WTC11 (cell line): ENCODE measurements around the gene RNF39. TPM values are rescaled to one million over a fixed set of nuclear protein-coding genes. Genes with fewer than 3 reads are reported as not detected.

Experiments used
- ATAC-seq: fragments of 200-7000 bp; cut with Tn5 transposase; 2 replicates; pipeline ENCODE4 v1.10.0; 2021; ENCODE audit warnings: mild to moderate bottlenecking, moderate library complexity
- CTCF ChIA-PET: fragments of 300-600 bp; sonication (Branson Sonifier 250); formaldehyde crosslinking; loops from one replicate; lab custom pipeline; 2021; ENCODE audit warnings: antibody characterized with exemption; lab: Charles Lee
- POLR2A ChIA-PET: fragments of 350-600 bp; sonication (Branson Sonifier 250); formaldehyde crosslinking; loops from one replicate; lab custom pipeline; 2021; ENCODE audit warnings: antibody characterized with exemption; lab: Charles Lee
- DNase-seq: peaks from one replicate; pipeline ENCODE4 v3.0.0; 2021; ENCODE audit warnings: low spot score
- H3K27ac Mint-ChIP-seq: 2 replicates; pipeline ENCODE4 v1.8.0; 2021; ENCODE audit warnings: mixed read lengths
- H3K27me3 Mint-ChIP-seq: 2 replicates; pipeline ENCODE4 v1.8.0; 2021; ENCODE audit warnings: low read depth, mild to moderate bottlenecking, moderate library complexity, mixed read lengths
- H3K36me3 Mint-ChIP-seq: 2 replicates; pipeline ENCODE4 v1.8.0; 2021; ENCODE audit warnings: mixed read lengths
- H3K4me1 Mint-ChIP-seq: 2 replicates; pipeline ENCODE4 v1.8.0; 2022; ENCODE audit warnings: mixed read lengths
- H3K4me3 Mint-ChIP-seq: 2 replicates; pipeline ENCODE4 v1.8.0; 2021; ENCODE audit warnings: mild to moderate bottlenecking, moderate library complexity, mixed read lengths
- H3K9me3 Mint-ChIP-seq: 2 replicates; pipeline ENCODE4 v1.8.0; 2021; ENCODE audit warnings: mixed read lengths
- ATF3 ChIP-seq: sonication (generic); formaldehyde crosslinking; conservative IDR thresholded peaks from 2 replicates; pipeline ENCODE4 v1.8.1; 2022; ENCODE audit warnings: mild to moderate bottlenecking, missing genetic modification reagents
- CDX4 ChIP-seq: fragments of 250-450 bp; sonication (Bioruptor Pico); IDR thresholded peaks from 2 replicates; pipeline ENCODE4 v1.9.0; 2021; ENCODE audit warnings: moderate library complexity, mild to moderate bottlenecking, inconsistent platforms, borderline replicate concordance
- CREB1 ChIP-seq: sonication (generic); formaldehyde crosslinking; IDR thresholded peaks from 2 replicates; pipeline ENCODE4 v1.8.0; 2023; ENCODE audit warnings: mild to moderate bottlenecking, missing genetic modification reagents
- CREM ChIP-seq: sonication (generic); formaldehyde crosslinking; IDR thresholded peaks from 2 replicates; pipeline ENCODE4 v1.8.1; 2022; ENCODE audit warnings: mild to moderate bottlenecking, missing genetic modification reagents, moderate library complexity
- ELF4 ChIP-seq: sonication (generic); formaldehyde crosslinking; IDR thresholded peaks from 2 replicates; pipeline ENCODE4 v1.8.1; 2022; ENCODE audit warnings: low read depth, mild to moderate bottlenecking, moderate library complexity, missing genetic modification reagents
- EMX1 ChIP-seq: fragments of 250-450 bp; sonication (Bioruptor Pico); IDR thresholded peaks from 2 replicates; pipeline ENCODE4 v1.8.0; 2021; ENCODE audit warnings: mild to moderate bottlenecking
- ETV6 ChIP-seq: sonication (generic); formaldehyde crosslinking; IDR thresholded peaks from 2 replicates; pipeline ENCODE4 v1.8.1; 2022; ENCODE audit warnings: mild to moderate bottlenecking, missing genetic modification reagents
- GABPB1 ChIP-seq: sonication (generic); formaldehyde crosslinking; IDR thresholded peaks from 2 replicates; pipeline ENCODE4 v1.8.1; 2023; ENCODE audit warnings: mild to moderate bottlenecking, missing genetic modification reagents
- GRHL2 ChIP-seq: fragments of 250-450 bp; sonication (Bioruptor Pico); IDR thresholded peaks from 2 replicates; pipeline ENCODE4 v1.8.0; 2022; ENCODE audit warnings: mild to moderate bottlenecking, moderate library complexity; ENCODE audit not compliant: insufficient replicate concordance, severe bottlenecking
- GTF2I ChIP-seq: fragments of 250-450 bp; sonication (Bioruptor Pico); conservative IDR thresholded peaks from 2 replicates; pipeline ENCODE4 v1.4.0; 2021; ENCODE audit warnings: mild to moderate bottlenecking
- KAT7 ChIP-seq: sonication (generic); formaldehyde crosslinking; IDR thresholded peaks from 2 replicates; pipeline ENCODE4 v1.8.1; 2023; ENCODE audit warnings: missing genetic modification reagents, mild to moderate bottlenecking, borderline replicate concordance
- MYBL2 ChIP-seq: sonication (generic); formaldehyde crosslinking; IDR thresholded peaks from 2 replicates; pipeline ENCODE4 v1.8.1; 2023; ENCODE audit warnings: mild to moderate bottlenecking, moderate library complexity, missing genetic modification reagents
- NFATC4 ChIP-seq: fragments of 250-450 bp; sonication (Bioruptor Pico); IDR thresholded peaks from 2 replicates; pipeline ENCODE4 v1.9.0; 2021; ENCODE audit warnings: mild to moderate bottlenecking
- NFE2L1 ChIP-seq: sonication (generic); formaldehyde crosslinking; IDR thresholded peaks from 2 replicates; pipeline ENCODE4 v1.8.1; 2023; ENCODE audit warnings: missing genetic modification reagents
- NR1H2 ChIP-seq: sonication (generic); formaldehyde crosslinking; IDR thresholded peaks from 2 replicates; pipeline ENCODE4 v1.9.0; 2021; ENCODE audit warnings: mild to moderate bottlenecking, moderate library complexity, missing genetic modification reagents
- PREB ChIP-seq: sonication (generic); formaldehyde crosslinking; IDR thresholded peaks from 2 replicates; pipeline ENCODE4 v1.8.1; 2022; ENCODE audit warnings: mild to moderate bottlenecking, missing genetic modification reagents, moderate library complexity, borderline replicate concordance
- RELA ChIP-seq: sonication (generic); formaldehyde crosslinking; IDR thresholded peaks from 2 replicates; pipeline ENCODE4 v1.8.1; 2022; ENCODE audit warnings: missing genetic modification reagents, mild to moderate bottlenecking, borderline replicate concordance
- SMAD3 ChIP-seq: sonication (generic); formaldehyde crosslinking; IDR thresholded peaks from 2 replicates; pipeline ENCODE4 v1.8.0; 2022; ENCODE audit warnings: missing genetic modification reagents, mild to moderate bottlenecking, borderline replicate concordance
- ZBTB21 ChIP-seq: sonication (generic); formaldehyde crosslinking; IDR thresholded peaks from 2 replicates; pipeline ENCODE4 v1.8.1; 2023; ENCODE audit warnings: mild to moderate bottlenecking, missing genetic modification reagents, borderline replicate concordance
- ZNF121 ChIP-seq: sonication (generic); formaldehyde crosslinking; IDR thresholded peaks from 2 replicates; pipeline ENCODE4 v1.8.0; 2023; ENCODE audit warnings: missing genetic modification reagents
- ZNF219 ChIP-seq: sonication (generic); formaldehyde crosslinking; IDR thresholded peaks from 2 replicates; pipeline ENCODE4 v1.8.0; 2023; ENCODE audit warnings: missing genetic modification reagents, mild to moderate bottlenecking, borderline replicate concordance
- ZNF232 ChIP-seq: sonication (generic); formaldehyde crosslinking; IDR thresholded peaks from 2 replicates; pipeline ENCODE4 v1.8.0; 2022; ENCODE audit warnings: mild to moderate bottlenecking, missing genetic modification reagents
- ZNF423 ChIP-seq: fragments of 250-450 bp; sonication (Bioruptor Pico); IDR thresholded peaks from 2 replicates; pipeline ENCODE4 v2.1.2; 2022; ENCODE audit warnings: mild to moderate bottlenecking, moderate library complexity
- ZNF671 ChIP-seq: fragments of 250-450 bp; sonication (Bioruptor Pico); IDR thresholded peaks from 2 replicates; pipeline ENCODE4 v1.8.0; 2021; ENCODE audit warnings: mild to moderate bottlenecking
- total RNA-seq: library from RNA; stranded (reverse); gene quantifications from 3 replicates; pipeline ENCODE4 v1.2.3, GENCODE V29; 2021
- TF ChIP-seq, protein P1 (sequence below): sonication (generic); formaldehyde crosslinking; IDR thresholded peaks from 2 replicates; pipeline ENCODE4 v1.8.0; 2022; ENCODE audit warnings: mild to moderate bottlenecking, missing genetic modification reagents
- TF ChIP-seq, protein P2 (sequence below): fragments of 250-450 bp; sonication (Bioruptor Pico); IDR thresholded peaks from 2 replicates; pipeline ENCODE4 v1.9.0; 2021; ENCODE audit warnings: mild to moderate bottlenecking

RNF39 gene
- total RNA-seq, 1 experiment from 2014 or later = 5.1 TPM

- CTCF ChIA-PET = interaction anchor here (0.9 to 1.6 kb wide), 3 partner anchors 10 to 18 kb away, joined by 4 to 6 read pairs (median 5); no protein-coding TSS in a partner anchor
- Mint-ChIP-seq H3K4me3 (no peak within 1 kb of the TSS), H3K9me3 (no peaks in the 10 kb centered on the region), H3K4me1 (no peaks in the 10 kb centered on the region), H3K36me3 (no peaks in the 10 kb centered on the region), H3K27ac (no peak within 1 kb of the TSS), H3K27me3 (peaks cover 62% of the 10 kb centered on the region)
- no peak for DNase-seq
- POLR2A ChIA-PET = no interaction called here
- no peak for ATAC-seq
- TF ChIP-seq ZNF671 (CRISPR knock-in tag) = no peak
- TF ChIP-seq CREM (CRISPR knock-in tag) = no peak
- TF ChIP-seq ZBTB21 (CRISPR knock-in tag) = no peak
- TF ChIP-seq NR1H2 (CRISPR knock-in tag) = no peak
- no peak for TF ChIP-seq GTF2I (CRISPR knock-in tag)
- no peak for TF ChIP-seq ZNF423 (CRISPR knock-in tag)
- no peak for TF ChIP-seq EMX1 (CRISPR knock-in tag)
- no peak for TF ChIP-seq RELA (CRISPR knock-in tag)
- TF ChIP-seq GABPB1 (CRISPR knock-in tag) = no peak
- TF ChIP-seq PREB (CRISPR knock-in tag) = no peak
- TF ChIP-seq GRHL2 (CRISPR knock-in tag) = no peak
- no peak for TF ChIP-seq CREB1
- no peak for TF ChIP-seq ELF4
- TF ChIP-seq SMAD3 (CRISPR knock-in tag) = no peak
- TF ChIP-seq ZNF121 (CRISPR knock-in tag) = no peak
- TF ChIP-seq NFATC4 (CRISPR knock-in tag) = no peak
- no peak for TF ChIP-seq ATF3 (CRISPR knock-in tag)
These were observed 37.6 kb upstream of the RNF39 start, which contains the start of gene TRIM31 for GRCh38 chr6:30113003-30113759. TRIM31 (minus strand) TSS chr6:30113090; CDS start chr6:30112805, 285 bp downstream.

GRCh38 chr6:30112402-30112994 is 36.9 kb upstream of the RNF39 start:
- Mint-ChIP-seq H3K36me3 (no peaks in the 10 kb centered on the region), H3K9me3 (no peaks in the 10 kb centered on the region), H3K4me3 (no peak overlapping the region), H3K27ac (no peak overlapping the region), H3K27me3 (peaks cover 69% of the 10 kb centered on the region), H3K4me1 (no peaks in the 10 kb centered on the region)
- CTCF ChIA-PET = interaction anchor here (1.3 to 1.6 kb wide), 3 partner anchors 9 to 19 kb away, joined by 4 to 8 read pairs (median 5); no protein-coding TSS in a partner anchor
- DNase-seq (no peak), ATAC-seq (no peak)
- POLR2A ChIA-PET = no interaction called here
- TF ChIP-seq GABPB1 (CRISPR knock-in tag) = no peak
- TF ChIP-seq GRHL2 (CRISPR knock-in tag) = no peak
- no peak for TF ChIP-seq ELF4
- TF ChIP-seq, protein P1, sequence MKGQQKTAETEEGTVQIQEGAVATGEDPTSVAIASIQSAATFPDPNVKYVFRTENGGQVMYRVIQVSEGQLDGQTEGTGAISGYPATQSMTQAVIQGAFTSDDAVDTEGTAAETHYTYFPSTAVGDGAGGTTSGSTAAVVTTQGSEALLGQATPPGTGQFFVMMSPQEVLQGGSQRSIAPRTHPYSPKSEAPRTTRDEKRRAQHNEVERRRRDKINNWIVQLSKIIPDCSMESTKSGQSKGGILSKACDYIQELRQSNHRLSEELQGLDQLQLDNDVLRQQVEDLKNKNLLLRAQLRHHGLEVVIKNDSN = no peak
- TF ChIP-seq PREB (CRISPR knock-in tag) = no peak
- no peak for TF ChIP-seq NFE2L1
- TF ChIP-seq NR1H2 (CRISPR knock-in tag) = no peak
- TF ChIP-seq, protein P2, sequence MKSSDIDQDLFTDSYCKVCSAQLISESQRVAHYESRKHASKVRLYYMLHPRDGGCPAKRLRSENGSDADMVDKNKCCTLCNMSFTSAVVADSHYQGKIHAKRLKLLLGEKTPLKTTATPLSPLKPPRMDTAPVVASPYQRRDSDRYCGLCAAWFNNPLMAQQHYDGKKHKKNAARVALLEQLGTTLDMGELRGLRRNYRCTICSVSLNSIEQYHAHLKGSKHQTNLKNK (CRISPR knock-in tag) = no peak
- TF ChIP-seq MYBL2 (CRISPR knock-in tag) = no peak
- TF ChIP-seq SMAD3 (CRISPR knock-in tag) = no peak
- TF ChIP-seq ZNF121 (CRISPR knock-in tag) = no peak
- no peak for TF ChIP-seq ZNF219 (CRISPR knock-in tag)
- no peak for TF ChIP-seq ZNF423 (CRISPR knock-in tag)
- TF ChIP-seq ZNF232 = no peak
- no peak for TF ChIP-seq CDX4 (CRISPR knock-in tag)
- no peak for TF ChIP-seq ETV6 (CRISPR knock-in tag)
- no peak for TF ChIP-seq KAT7
